Tibial nerve (tissue), 4 donors: ENCODE measurements around the gene RMND5A. TPM values are rescaled to one million over a fixed set of nuclear protein-coding genes. Genes with fewer than 3 reads are reported as not detected.

ENCODE experiments used
- DNase-seq, 2 donors: peaks; one replicate each; pipeline ENCODE4 v3.0.0-alpha.2; 2019; ENCODE audit warnings: low spot score in 2 of 2
- H3K27ac ChIP-seq, 4 donors: fragments of 200-600 bp; sonication (generic) in 3 of 4; one replicate each; pipeline ENCODE4 v1.5.1; 2017 to 2019; ENCODE audit warnings: mild to moderate bottlenecking in 1 of 4
- H3K27me3 ChIP-seq, 2 donors: fragments of 200-600 bp; sonication (generic) in 1 of 2; one replicate each; pipeline versions ENCODE4 v1.5.1 to v1.6.0; 2017 to 2019
- H3K36me3 ChIP-seq, 3 donors: fragments of 200-600 bp; sonication (generic); one replicate each; pipeline ENCODE4 v1.5.1; 2018 to 2019
- H3K4me1 ChIP-seq, 4 donors: fragments of 200-600 bp; sonication (generic) in 3 of 4; one replicate each; pipeline ENCODE4 v1.5.1; 2017 to 2019
- H3K4me3 ChIP-seq, 4 donors: fragments of 200-600 bp; sonication (generic) in 3 of 4; one replicate each; pipeline ENCODE4 v1.5.1; 2017 to 2019; ENCODE audit warnings: mild to moderate bottlenecking in 1 of 4, moderate library complexity in 1 of 4
- H3K9me3 ChIP-seq, 4 donors: fragments of 200-600 bp; sonication (generic) in 3 of 4; one replicate each; pipeline ENCODE4 v1.5.1; 2017 to 2019
- EP300 ChIP-seq, 2 donors: sonication (generic); formaldehyde crosslinking; IDR thresholded peaks; one replicate each; pipeline ENCODE4 v1.6.1; 2017; ENCODE audit warnings: antibody characterized with exemption in 2 of 2, mild to moderate bottlenecking in 1 of 2
- POLR2A ChIP-seq, 2 donors: fragments of 450-650 bp; IDR thresholded peaks; one replicate each; pipeline ENCODE4 v1.6.1; 2017; ENCODE audit warnings: antibody characterized with exemption in 2 of 2, mild to moderate bottlenecking in 2 of 2, moderate library complexity in 2 of 2
- WGBS, 2 donors: methylation state at CpG; one replicate each; pipeline ENCODE4 v1.1.5; 2018; 5-methylcytosine and 5-hydroxymethylcytosine counted together
- total RNA-seq, 4 donors: library from RNA; depleted of rRNA; stranded (reverse); fragments of >200 nt; gene quantifications; one replicate each; pipeline ENCODE4 v1.1.0, GENCODE V29; 2016
- TF ChIP-seq, protein P1 (sequence below), 5 experiments: fragments of 200-600 bp in 3 of 5; fragments of 450-650 bp in 2 of 5; sonication (generic) in 3 of 5; IDR thresholded peaks; one replicate each; pipeline ENCODE4 v1.5.1; 2016 to 2019; ENCODE audit warnings: antibody characterized with exemption in 5 of 5, mild to moderate bottlenecking in 3 of 5, moderate library complexity in 2 of 5

The RMND5A gene
- total RNA-seq, 4 donors from 2014 or later = 40.5 to 59.9 (median 48.5) TPM

DNA sequence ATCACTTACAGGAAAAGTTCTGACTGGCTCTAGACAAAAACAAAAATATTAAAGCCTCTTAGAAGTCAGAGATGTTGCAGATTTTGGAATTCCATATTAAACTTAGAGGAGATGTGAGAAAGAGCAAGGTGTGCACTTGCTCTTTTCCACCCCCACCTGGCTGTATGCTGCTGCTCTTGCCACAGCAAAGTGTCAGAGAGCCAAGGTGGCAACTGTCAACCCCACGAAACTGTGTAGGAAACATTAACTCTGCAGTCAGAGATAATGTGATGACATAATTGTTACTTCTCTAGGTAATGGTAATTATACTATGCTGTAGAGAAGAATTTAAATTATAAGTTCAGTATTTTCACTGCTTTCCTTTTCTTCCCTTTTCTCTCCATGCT is 45.2 kb downstream of the RMND5A start:
- TF ChIP-seq, protein P1, sequence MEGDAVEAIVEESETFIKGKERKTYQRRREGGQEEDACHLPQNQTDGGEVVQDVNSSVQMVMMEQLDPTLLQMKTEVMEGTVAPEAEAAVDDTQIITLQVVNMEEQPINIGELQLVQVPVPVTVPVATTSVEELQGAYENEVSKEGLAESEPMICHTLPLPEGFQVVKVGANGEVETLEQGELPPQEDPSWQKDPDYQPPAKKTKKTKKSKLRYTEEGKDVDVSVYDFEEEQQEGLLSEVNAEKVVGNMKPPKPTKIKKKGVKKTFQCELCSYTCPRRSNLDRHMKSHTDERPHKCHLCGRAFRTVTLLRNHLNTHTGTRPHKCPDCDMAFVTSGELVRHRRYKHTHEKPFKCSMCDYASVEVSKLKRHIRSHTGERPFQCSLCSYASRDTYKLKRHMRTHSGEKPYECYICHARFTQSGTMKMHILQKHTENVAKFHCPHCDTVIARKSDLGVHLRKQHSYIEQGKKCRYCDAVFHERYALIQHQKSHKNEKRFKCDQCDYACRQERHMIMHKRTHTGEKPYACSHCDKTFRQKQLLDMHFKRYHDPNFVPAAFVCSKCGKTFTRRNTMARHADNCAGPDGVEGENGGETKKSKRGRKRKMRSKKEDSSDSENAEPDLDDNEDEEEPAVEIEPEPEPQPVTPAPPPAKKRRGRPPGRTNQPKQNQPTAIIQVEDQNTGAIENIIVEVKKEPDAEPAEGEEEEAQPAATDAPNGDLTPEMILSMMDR (IDR thresholded peaks at IDR 0.05) = no peak
- no peak for TF ChIP-seq POLR2A (IDR thresholded peaks at IDR 0.05)
- peaks cover 0 to 46% (median 0%) of the 10 kb centered on the region in 3 donors for H3K36me3 ChIP-seq
- WGBS, 2 donors = 75 to 78% methylated on average over 1 of the region's 1 CpG

DNA sequence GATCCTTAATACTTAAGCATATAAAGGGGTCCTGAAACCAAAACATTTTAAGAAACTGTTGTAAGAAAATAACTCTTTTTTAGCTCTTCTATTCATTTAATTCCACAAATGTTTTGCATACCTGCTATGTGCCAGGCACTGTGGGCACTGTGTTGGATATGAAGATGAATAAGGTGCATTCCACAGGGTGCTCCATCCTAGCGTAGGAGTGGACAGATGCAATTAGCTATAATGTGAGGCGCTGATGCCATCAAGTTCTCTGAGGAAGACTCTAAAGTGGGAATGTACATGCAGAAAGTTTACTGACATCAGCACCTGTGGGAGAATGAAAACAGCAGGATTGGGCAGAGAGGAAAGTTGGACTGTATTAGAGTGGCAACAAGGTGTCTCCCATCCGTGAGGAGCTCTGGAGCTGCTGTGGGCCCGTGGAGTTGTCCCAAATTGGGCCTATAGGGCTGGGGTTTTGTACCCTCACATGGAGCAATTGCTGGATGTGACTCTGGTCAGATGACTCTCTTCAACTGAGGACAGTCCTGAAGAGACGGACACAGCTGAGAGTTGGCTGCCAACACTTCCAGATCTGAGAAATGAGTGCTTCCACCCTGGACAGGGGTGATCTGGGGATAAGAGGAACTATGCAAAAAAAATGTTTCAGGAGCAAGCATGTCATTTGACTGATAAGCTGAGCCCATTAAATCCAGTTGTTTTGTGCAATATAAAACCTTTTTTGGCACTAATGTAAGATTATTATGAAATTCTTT is 48.3 kb downstream of the RMND5A start:
- 75 to 78% methylated on average over 5 of the region's 5 CpGs for WGBS, 2 donors
- TF ChIP-seq EP300 (IDR thresholded peaks at IDR 0.05) (no peak), POLR2A (IDR thresholded peaks at IDR 0.05) (no peak)
- TF ChIP-seq, protein P1 (IDR thresholded peaks at IDR 0.05) = no peak
- DNase-seq = no peak
- Histone ChIP-seq H3K4me3 (no peak overlapping the region), H3K4me1 (peaks cover 0 to 16% (median 0%) of the 10 kb centered on the region in 4 donors), H3K36me3 (peaks cover 0 to 73% (median 5%) of the 10 kb centered on the region in 3 donors), H3K9me3 (no peaks in the 10 kb centered on the region), H3K27me3 (no peaks in the 10 kb centered on the region), H3K27ac (no peak overlapping the region)

More for the DNA sequence above, 45.2 kb downstream of the RMND5A start:
- Histone ChIP-seq H3K9me3 (no peaks in the 10 kb centered on the region), H3K4me3 (no peak overlapping the region), H3K4me1 (peaks cover 0 to 28% (median 3%) of the 10 kb centered on the region in 4 donors), H3K27me3 (no peaks in the 10 kb centered on the region), H3K27ac (no peak overlapping the region)
- DNase-seq = no peak

DNA sequence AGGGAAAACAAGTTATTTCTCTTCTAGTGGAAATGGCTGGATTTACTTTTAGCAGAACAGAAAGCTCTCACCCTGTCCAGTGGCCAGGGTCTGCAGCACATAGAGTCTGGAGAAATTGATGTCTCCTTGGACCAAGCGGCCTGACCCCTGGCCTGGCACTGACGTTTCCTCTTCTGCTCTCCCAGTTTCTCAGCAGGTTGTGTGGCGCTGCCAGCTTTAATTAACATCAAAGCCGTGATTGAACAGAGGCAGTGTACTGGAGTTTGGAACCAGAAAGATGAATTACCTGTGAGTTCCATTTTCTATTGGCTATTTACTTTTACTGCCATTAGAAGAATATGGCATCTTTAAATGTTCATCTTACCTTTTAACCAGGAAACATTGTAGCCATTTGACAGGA is 49.7 kb downstream of the RMND5A start:
- no peak for DNase-seq
- peaks cover 0 to 87% (median 5%) of the 10 kb centered on the region in 3 donors for H3K36me3 ChIP-seq
- H3K27me3 ChIP-seq = no peaks in the 10 kb centered on the region
- no peak for TF ChIP-seq EP300 (IDR thresholded peaks at IDR 0.05)
- no peak for TF ChIP-seq POLR2A (IDR thresholded peaks at IDR 0.05)
- TF ChIP-seq, protein P1 (IDR thresholded peaks at IDR 0.05) = no peak
- no peaks in the 10 kb centered on the region for H3K9me3 ChIP-seq
- H3K4me1 ChIP-seq = peaks cover 0 to 3% (median 0%) of the 10 kb centered on the region in 4 donors
- 75 to 81% methylated on average over 4 of the region's 4 CpGs for WGBS, 2 donors
- H3K4me3 ChIP-seq = no peak overlapping the region
- H3K27ac ChIP-seq = no peak overlapping the region

DNA sequence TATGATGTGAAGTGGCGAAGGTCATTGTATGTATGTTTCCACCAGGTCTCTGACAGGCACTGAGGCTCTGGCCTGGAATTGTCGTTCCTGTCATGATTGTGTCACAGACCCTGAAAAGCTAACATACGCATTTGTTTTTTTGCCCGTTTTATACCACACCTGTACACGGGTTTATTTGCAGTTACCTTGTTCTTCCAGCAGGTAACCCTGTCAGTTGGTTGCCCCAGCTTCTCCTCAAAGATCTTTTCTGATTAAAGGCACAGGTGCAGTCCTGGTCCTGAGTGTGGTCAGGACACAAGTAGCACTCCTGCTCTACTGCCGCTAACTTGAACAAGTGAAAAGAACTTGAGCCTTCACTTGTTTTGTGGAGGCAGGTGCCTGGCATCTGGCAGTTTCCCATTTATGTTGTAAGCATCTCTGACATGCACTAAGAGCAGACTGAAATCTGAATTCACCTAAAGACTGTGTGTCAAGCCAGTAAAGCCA is 50.8 kb downstream of the RMND5A start:
- Histone ChIP-seq H3K4me3 (no peak overlapping the region), H3K9me3 (no peaks in the 10 kb centered on the region), H3K27ac (no peak overlapping the region), H3K36me3 (peaks cover 0 to 90% (median 5%) of the 10 kb centered on the region in 3 donors), H3K27me3 (no peaks in the 10 kb centered on the region), H3K4me1 (no peaks in the 10 kb centered on the region)
- TF ChIP-seq, protein P1 (IDR thresholded peaks at IDR 0.05) = no peak
- TF ChIP-seq POLR2A (IDR thresholded peaks at IDR 0.05) (no peak), EP300 (IDR thresholded peaks at IDR 0.05) (no peak)
- no peak for DNase-seq
- 91 to 95% methylated on average over 6 of the region's 6 CpGs for WGBS, 2 donors

DNA sequence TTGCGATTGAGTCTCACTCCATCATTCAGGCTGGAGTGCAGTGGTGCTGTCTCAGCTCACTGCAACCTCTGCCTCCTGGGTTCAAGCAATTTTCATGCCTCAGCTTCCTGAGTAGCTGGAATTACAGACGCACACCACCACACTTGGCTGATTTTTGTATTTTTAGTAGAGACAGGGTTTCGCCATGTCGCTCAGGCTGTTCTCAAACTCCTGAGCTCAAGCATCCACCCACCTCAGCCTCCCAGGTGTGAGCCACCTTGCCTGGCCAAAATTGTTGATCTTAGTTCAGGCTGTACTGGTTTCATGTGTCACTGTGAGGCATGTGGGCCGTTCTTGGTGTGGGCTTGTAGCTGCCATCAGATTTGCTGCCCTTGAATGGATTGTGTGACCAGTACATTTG is 52.5 kb downstream of the RMND5A start:
- WGBS, 2 donors = 78 to 92% methylated on average over 5 of the region's 5 CpGs
- no peak overlapping the region for H3K27ac ChIP-seq
- no peak for DNase-seq
- no peak for TF ChIP-seq EP300 (IDR thresholded peaks at IDR 0.05)
- TF ChIP-seq POLR2A (IDR thresholded peaks at IDR 0.05) = no peak
- TF ChIP-seq, protein P1 (IDR thresholded peaks at IDR 0.05) = no peak
- no peaks in the 10 kb centered on the region for H3K9me3 ChIP-seq
- no peak overlapping the region for H3K4me3 ChIP-seq
- no peaks in the 10 kb centered on the region for H3K4me1 ChIP-seq
- peaks cover 0 to 90% (median 5%) of the 10 kb centered on the region in 3 donors for H3K36me3 ChIP-seq
- H3K27me3 ChIP-seq = no peaks in the 10 kb centered on the region
